Psoas muscle (tissue), 8 donors: ENCODE results near the gene ADAP1. TPM values are rescaled to one million over a fixed set of nuclear protein-coding genes. Genes with fewer than 3 reads are reported as not detected.

Experiments used
- ATAC-seq, 4 donors: fragments of 200-7000 bp; cut with Tn5 transposase; one replicate each; pipeline ENCODE4 v1.9.1; 2020; ENCODE audit warnings: moderate library complexity in 3 of 4, mild to moderate bottlenecking in 2 of 4
- DNase-seq, 2 donors: peaks; one replicate each; pipeline ENCODE4 v3.0.0-alpha.2; 2020
- H3K27ac ChIP-seq: fragments of 200-600 bp; one replicate; pipeline ENCODE4 v1.8.0; 2022
- H3K27me3 ChIP-seq, 3 donors: fragments of 200-600 bp in 1 of 3; one replicate each; pipeline versions ENCODE4 v1.6.1 to v1.8.0; 2013 to 2022; ENCODE audit warnings: low read length in 2 of 3, mild to moderate bottlenecking in 2 of 3, moderate library complexity in 1 of 3; ENCODE audit not compliant: insufficient read depth in 3 of 3
- H3K36me3 ChIP-seq, 2 donors: fragments of 200-600 bp in 1 of 2; one replicate each; pipeline versions ENCODE4 v1.6.1 to v1.8.0; 2013 to 2022; ENCODE audit warnings: low read depth in 1 of 2, mild to moderate bottlenecking in 1 of 2, moderate library complexity in 1 of 2; ENCODE audit not compliant: insufficient read depth in 1 of 2
- H3K4me1 ChIP-seq: fragments of 200-600 bp; one replicate; pipeline ENCODE4 v1.8.0; 2022
- H3K4me3 ChIP-seq: fragments of 200-600 bp; one replicate; pipeline ENCODE4 v1.8.0; 2022; ENCODE audit warnings: mild to moderate bottlenecking
- H3K9me3 ChIP-seq: fragments of 200-600 bp; one replicate; pipeline ENCODE4 v1.8.0; 2022
- WGBS, 3 donors: extraction: QIAGEN DNeasy Blood & Tissue Kit; methylation state at CpG; one replicate each; pipeline versions ENCODE4 v1.1.6 to v1.1.7; 2013; 5-methylcytosine and 5-hydroxymethylcytosine counted together
- intact Hi-C, 2 donors: fragments of 100-400 bp; cut with DNase I; formaldehyde crosslinking; loops; one replicate each; pipeline versions ENCODE4 v1.11.0 to v1.14.2; 2022
- polyA plus RNA-seq, 3 donors: library from polyadenylated mRNA; stranded (reverse); fragments of 200-250 nt; gene quantifications; one replicate each; pipeline ENCODE4 v1.2.3, GENCODE V29; 2013
- total RNA-seq, 4 donors: library from RNA; stranded (reverse); fragmentation: NEBNext Ultra II Directional in 2 of 4; extraction: Animal tissue kit (Norgen Biotek cat#: 25700) in 2 of 4; gene quantifications; one replicate each; pipeline versions ENCODE4 v1.2.1 to v1.2.4, GENCODE V29; 2021 to 2023
- TF ChIP-seq, protein P1 (sequence below): fragments of 200-600 bp; IDR thresholded peaks from one replicate; pipeline ENCODE4 v1.8.0; 2022; ENCODE audit warnings: antibody characterized with exemption
- donor health status: healthy with polysubstance abuse.
- donor health status: DM: no; HTN: no; CAD: no; lungs with moderate emphysema.
- donor health status: Bipolar disorder and iron deficiency.
- donor health status: healthy.
- donor health status: DM: yes; HTN: yes; CAD: no.
- donor health status: DM: no; HTN: no; CAD: no.
- donor health status: DM: no; HTN: no; CAD: no.
- donor health status: DM: yes; HTN: yes; CAD: no.

Gene ADAP1
- total and polyA plus RNA-seq, 7 donors, result 0.18 to 1.4 (median 0.88) TPM

DNA sequence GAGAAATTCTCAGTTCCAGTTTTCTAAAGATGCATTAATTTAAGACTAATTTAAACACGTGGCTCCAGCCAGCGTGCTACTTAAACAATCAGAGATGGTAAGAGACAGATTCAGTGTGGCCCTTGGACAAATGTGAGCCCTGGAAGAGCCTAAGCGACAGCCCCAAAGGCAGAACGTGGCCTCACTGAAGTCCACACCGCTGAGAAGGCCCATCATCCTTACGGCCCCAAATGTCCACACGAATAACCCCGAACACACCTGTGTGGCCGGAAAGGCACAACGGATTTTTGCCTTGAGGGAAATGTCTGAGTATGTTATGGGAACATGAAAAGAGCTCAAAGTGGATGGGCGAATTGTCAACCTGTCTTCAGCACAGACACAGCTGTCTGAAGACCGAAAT is 17.6 kb upstream of the ADAP1 start:
- H3K4me3 ChIP-seq, result no peak overlapping the region
- TF ChIP-seq, protein P1, sequence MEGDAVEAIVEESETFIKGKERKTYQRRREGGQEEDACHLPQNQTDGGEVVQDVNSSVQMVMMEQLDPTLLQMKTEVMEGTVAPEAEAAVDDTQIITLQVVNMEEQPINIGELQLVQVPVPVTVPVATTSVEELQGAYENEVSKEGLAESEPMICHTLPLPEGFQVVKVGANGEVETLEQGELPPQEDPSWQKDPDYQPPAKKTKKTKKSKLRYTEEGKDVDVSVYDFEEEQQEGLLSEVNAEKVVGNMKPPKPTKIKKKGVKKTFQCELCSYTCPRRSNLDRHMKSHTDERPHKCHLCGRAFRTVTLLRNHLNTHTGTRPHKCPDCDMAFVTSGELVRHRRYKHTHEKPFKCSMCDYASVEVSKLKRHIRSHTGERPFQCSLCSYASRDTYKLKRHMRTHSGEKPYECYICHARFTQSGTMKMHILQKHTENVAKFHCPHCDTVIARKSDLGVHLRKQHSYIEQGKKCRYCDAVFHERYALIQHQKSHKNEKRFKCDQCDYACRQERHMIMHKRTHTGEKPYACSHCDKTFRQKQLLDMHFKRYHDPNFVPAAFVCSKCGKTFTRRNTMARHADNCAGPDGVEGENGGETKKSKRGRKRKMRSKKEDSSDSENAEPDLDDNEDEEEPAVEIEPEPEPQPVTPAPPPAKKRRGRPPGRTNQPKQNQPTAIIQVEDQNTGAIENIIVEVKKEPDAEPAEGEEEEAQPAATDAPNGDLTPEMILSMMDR, result no peak
- ATAC-seq (no peak), DNase-seq (no peak)
- H3K9me3 ChIP-seq, result no peaks in the 10 kb centered on the region
- peaks cover 0 to 60% of the 10 kb centered on the region in 2 donors for H3K36me3 ChIP-seq
- H3K27me3 ChIP-seq, result no peaks in the 10 kb centered on the region
- peaks cover 24% of the 10 kb centered on the region for H3K4me1 ChIP-seq
- no peak overlapping the region for H3K27ac ChIP-seq
- intact Hi-C loops, result no loop called here
- 82 to 89% (median 83%) methylated on average over 12 of the region's 12 CpGs for WGBS, 3 donors

DNA sequence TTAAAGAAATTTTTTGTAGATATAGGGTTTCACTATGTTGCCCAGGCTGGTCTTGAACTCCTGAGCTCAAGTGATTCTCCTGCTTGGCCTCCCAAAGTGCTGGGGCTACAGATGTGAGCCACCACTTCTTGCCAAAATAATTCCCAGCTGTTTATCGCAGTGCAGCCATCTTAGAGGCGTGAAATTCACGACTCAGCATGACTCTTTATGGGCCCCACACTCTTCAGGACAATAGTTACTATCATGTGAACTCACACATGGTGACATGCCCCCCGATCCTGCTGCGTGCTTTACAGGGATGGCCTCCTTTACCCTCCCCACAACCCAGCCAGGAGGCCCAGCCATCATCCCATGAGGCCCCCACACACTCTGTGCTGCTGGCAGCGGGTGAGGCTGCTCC is 16.3 kb upstream of the ADAP1 start:
- ATAC-seq (no peak), DNase-seq (no peak)
- Histone ChIP-seq H3K4me3 (no peak overlapping the region), H3K27ac (no peak overlapping the region), H3K27me3 (no peaks in the 10 kb centered on the region), H3K36me3 (peaks cover 0 to 68% of the 10 kb centered on the region in 2 donors), H3K9me3 (no peaks in the 10 kb centered on the region), H3K4me1 (peaks cover 31% of the 10 kb centered on the region)
- 54 to 66% (median 61%) methylated on average over 6 of the region's 6 CpGs for WGBS, 3 donors
- TF ChIP-seq, protein P1, result no peak
- intact Hi-C loops, result no loop called here

DNA sequence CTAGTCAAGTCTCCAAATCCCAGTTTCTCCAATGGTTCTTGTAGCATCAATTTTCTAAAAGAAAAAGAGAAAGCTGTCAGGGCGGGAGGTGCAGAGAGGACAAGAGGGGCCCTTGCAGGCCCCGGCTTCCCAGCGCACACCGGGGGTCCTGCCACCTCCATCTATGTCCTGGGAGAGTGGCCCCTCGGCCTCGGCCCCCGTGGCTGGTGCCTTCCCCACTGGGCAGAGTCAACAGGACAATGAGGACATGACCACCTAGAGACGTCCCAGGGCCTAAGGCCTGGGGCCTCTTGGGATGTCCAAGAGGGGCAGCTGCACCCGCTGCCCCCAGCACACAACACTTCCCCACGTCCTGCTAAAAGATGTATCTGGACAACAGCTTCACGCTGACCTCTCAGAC is 14.9 kb upstream of the ADAP1 start:
- peaks cover 0 to 68% of the 10 kb centered on the region in 2 donors for H3K36me3 ChIP-seq
- no peak overlapping the region for H3K27ac ChIP-seq
- ATAC-seq (no peak), DNase-seq (no peak)
- H3K4me1 ChIP-seq, result peaks cover 43% of the 10 kb centered on the region
- H3K9me3 ChIP-seq, result no peaks in the 10 kb centered on the region
- 89 to 96% (median 91%) methylated on average over 11 of the region's 11 CpGs for WGBS, 3 donors
- TF ChIP-seq, protein P1, result no peak
- H3K4me3 ChIP-seq, result no peak overlapping the region
- intact Hi-C loops, result no loop called here
- no peaks in the 10 kb centered on the region for H3K27me3 ChIP-seq

DNA sequence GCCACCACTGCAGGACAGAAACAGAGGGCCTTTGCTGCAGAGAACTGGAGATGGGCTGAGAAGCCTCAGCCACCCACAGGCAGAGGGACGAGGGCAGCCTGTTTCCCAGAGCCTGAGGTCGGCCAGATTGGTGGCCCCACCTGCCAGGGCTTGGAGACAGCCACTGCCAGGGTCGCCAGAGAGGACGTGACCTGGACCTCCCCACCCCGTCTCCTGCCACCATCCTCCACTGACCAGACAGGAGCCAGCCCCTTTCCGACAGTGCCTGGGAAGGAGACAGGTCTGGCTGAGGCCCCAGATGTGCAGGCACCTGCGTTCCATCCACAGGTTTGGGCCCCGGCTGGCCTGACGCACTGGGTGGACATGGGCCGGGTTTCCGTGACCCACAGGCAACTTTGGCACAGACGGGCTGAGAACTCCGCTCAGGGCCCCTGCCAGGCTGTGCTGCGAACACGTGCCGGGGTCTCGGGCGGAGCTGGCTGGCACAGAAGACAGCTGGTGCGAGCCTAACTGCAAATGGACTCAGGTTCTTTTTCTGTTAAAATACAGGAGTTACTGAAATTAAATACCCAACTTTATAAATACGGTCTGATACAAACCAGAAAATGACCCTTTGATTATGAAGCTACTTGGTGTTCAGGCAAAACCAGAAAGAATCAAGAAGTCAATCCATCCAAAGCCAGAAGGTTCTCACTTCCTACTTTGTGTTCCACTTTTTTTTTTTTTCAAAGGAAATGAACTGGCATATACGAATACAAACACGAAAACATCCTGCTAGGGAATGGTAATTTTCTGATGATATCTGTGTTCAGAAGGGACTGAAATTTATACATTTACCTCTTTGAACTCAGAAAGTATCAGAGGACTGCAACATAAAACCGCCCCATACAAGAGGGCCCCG is 14.0 kb upstream of the ADAP1 start:
- TF ChIP-seq, protein P1, result no peak
- no peaks in the 10 kb centered on the region for H3K9me3 ChIP-seq
- peaks cover 0 to 68% of the 10 kb centered on the region in 2 donors for H3K36me3 ChIP-seq
- 65 to 83% (median 72%) methylated on average over 24 of the region's 24 CpGs for WGBS, 3 donors
- peaks cover 0 to 3% (median 0%) of the 10 kb centered on the region in 3 donors for H3K27me3 ChIP-seq
- H3K4me1 ChIP-seq, result peaks cover 38% of the 10 kb centered on the region
- no peak overlapping the region for H3K4me3 ChIP-seq
- no peak for ATAC-seq
- no peak overlapping the region for H3K27ac ChIP-seq
- DNase-seq, result no peak
- intact Hi-C loops, result no loop called here
